ENCODE measurements around the gene PPP1R9A. TPM values are rescaled to one million over a fixed set of nuclear protein-coding genes. Genes with fewer than 3 reads are reported as not detected.

Gene PPP1R9A
- total RNA-seq, 2 experiments from 2014 or later = not detected

DNA sequence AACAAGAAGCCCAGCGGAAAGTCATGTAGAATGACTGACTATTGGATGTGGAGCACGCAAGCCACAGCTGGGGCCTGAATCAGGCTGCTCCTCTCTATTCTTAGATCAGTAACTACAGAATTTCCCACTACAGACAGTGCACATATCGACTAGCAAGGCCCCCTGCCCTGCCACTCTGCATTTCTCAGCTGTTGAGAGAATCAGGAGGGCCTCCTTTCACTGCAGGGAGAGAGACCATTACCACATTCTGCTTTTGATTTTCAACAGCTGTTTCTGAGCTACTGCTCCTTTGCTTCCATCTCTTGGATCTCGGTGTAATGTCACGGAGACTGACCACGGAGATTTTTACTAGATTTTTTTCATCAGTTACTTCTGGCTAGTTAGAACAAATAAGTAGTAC, 343.2 kb downstream of the PPP1R9A start:
- peaks cover 12% of the 10 kb centered on the region for H3K27me3 Mint-ChIP-seq (ENCODE audit: low read depth)
- intact Hi-C loops (cut with micrococcal nuclease) = no loop called here
- H3K4me3 Mint-ChIP-seq = no peak overlapping the region
- H3K4me1 Mint-ChIP-seq (ENCODE audit: low read depth) = no peaks in the 10 kb centered on the region
- no peaks in the 10 kb centered on the region for H3K36me3 Mint-ChIP-seq (ENCODE audit: low read depth)
- CTCF ChIA-PET = no interaction called here
- DNase-seq = no peak
- H3K27ac Mint-ChIP-seq = no peak overlapping the region
- H3K9me3 Mint-ChIP-seq = no peaks in the 10 kb centered on the region

DNA sequence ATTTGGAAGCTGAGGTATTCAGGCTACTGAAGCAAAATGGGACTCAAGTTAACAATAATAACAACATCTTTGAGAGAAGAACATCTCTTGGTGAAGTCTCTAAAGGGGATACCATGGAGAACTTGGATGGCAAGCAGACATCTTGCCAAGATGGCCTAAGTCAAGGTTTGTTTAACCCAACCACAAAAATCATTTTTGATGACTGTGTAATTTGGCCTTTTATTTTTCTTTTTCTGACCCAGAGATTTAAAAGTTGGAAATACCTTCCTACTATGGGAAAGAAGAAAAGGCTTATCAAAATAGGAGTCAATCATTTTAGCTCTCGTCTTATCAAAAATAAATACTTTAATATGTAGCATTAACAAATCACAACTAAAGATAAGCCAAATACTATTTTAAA, 344.6 kb downstream of the PPP1R9A start:
- Mint-ChIP-seq H3K27me3 (ENCODE audit: low read depth) (peaks cover 6% of the 10 kb centered on the region), H3K4me1 (ENCODE audit: low read depth) (no peaks in the 10 kb centered on the region), H3K4me3 (no peak overlapping the region), H3K9me3 (no peaks in the 10 kb centered on the region), H3K36me3 (ENCODE audit: low read depth) (no peaks in the 10 kb centered on the region), H3K27ac (no peak overlapping the region)
- intact Hi-C loops (cut with micrococcal nuclease) = no loop called here
- CTCF ChIA-PET = no interaction called here
- no peak for DNase-seq

- H3K4me1 Mint-ChIP-seq (ENCODE audit: low read depth) = no peaks in the 10 kb centered on the region
- no peaks in the 10 kb centered on the region for H3K36me3 Mint-ChIP-seq (ENCODE audit: low read depth)
- DNase-seq = no peak
- no peaks in the 10 kb centered on the region for H3K9me3 Mint-ChIP-seq
- H3K4me3 Mint-ChIP-seq = no peak overlapping the region
- intact Hi-C loops (cut with micrococcal nuclease) = no loop called here
- H3K27me3 Mint-ChIP-seq (ENCODE audit: low read depth) = peaks cover 6% of the 10 kb centered on the region
- CTCF ChIA-PET = interaction anchor here (1.2 kb wide), 1 partner anchor 370 kb away, joined by 3 read pairs; no protein-coding TSS in a partner anchor
- no peak overlapping the region for H3K27ac Mint-ChIP-seq
Measured at GRCh38 chr7:95253986-95254385, 346.6 kb downstream of the PPP1R9A start.

- Mint-ChIP-seq H3K27me3 (ENCODE audit: low read depth) (peaks cover 6% of the 10 kb centered on the region), H3K36me3 (ENCODE audit: low read depth) (no peaks in the 10 kb centered on the region), H3K27ac (no peak overlapping the region), H3K4me1 (ENCODE audit: low read depth) (no peaks in the 10 kb centered on the region), H3K9me3 (no peaks in the 10 kb centered on the region), H3K4me3 (no peak overlapping the region)
- DNase-seq = no peak
- CTCF ChIA-PET = interaction anchor here (0.7 kb wide), 1 partner anchor 8 kb away, joined by 3 read pairs; no protein-coding TSS in a partner anchor
- intact Hi-C loops (cut with micrococcal nuclease) = no loop called here
Measured at GRCh38 chr7:95255691-95256090, 348.3 kb downstream of the PPP1R9A start.

DNA sequence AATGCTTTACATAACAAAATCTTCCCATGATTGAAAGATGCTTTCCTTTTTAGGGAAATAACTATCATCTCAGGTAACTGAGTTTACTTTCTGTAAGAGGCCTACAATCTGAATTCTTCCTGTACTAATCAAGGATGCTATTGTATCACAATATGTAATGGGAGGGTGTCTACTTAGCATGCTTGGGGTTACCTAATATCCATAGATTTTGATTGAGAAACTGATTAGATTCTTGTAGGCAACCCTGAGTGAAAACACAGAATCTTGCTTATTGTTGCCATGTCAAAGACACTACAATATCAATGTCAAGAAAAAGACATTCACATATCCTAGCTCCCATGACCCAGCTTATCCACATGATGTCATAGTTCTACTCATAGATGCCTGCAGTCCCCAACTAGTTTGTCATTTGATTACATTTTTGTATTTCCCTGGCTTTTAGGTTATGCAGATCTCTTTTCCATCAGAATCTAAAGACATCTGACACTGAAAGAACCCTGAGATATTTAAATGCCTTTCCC, 354.6 kb downstream of the PPP1R9A start:
- Mint-ChIP-seq H3K36me3 (ENCODE audit: low read depth) (no peaks in the 10 kb centered on the region), H3K27me3 (ENCODE audit: low read depth) (peaks cover 5% of the 10 kb centered on the region), H3K4me1 (ENCODE audit: low read depth) (no peaks in the 10 kb centered on the region), H3K27ac (no peak overlapping the region), H3K4me3 (no peak overlapping the region), H3K9me3 (no peaks in the 10 kb centered on the region)
- intact Hi-C loops (cut with micrococcal nuclease) = no loop called here
- CTCF ChIA-PET = no interaction called here
- DNase-seq = no peak

DNA sequence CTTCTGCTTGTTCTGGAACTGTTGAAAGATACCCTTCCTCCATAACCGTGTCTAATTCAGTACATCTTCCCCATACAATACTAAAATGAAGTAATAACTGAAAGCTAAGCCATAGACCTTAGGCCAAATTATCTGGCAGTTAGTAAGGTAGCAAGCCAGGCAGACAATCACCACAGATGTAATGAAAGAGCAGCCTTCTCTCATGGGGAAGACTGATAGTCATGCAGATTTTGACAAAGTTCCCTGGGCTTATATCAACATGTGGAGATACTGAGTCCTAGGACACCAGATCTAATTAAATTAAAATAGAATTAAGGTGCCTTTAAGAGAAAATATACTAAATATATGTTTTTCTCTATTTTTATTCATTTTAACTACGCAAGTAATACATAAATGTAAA, 355.5 kb downstream of the PPP1R9A start:
- no peaks in the 10 kb centered on the region for H3K4me1 Mint-ChIP-seq (ENCODE audit: low read depth)
- no peaks in the 10 kb centered on the region for H3K9me3 Mint-ChIP-seq
- intact Hi-C loops (cut with micrococcal nuclease) = no loop called here
- DNase-seq = no peak
- H3K36me3 Mint-ChIP-seq (ENCODE audit: low read depth) = no peaks in the 10 kb centered on the region
- CTCF ChIA-PET = no interaction called here
- H3K27me3 Mint-ChIP-seq (ENCODE audit: low read depth) = peaks cover 5% of the 10 kb centered on the region
- H3K27ac Mint-ChIP-seq = no peak overlapping the region
- no peak overlapping the region for H3K4me3 Mint-ChIP-seq

DNA sequence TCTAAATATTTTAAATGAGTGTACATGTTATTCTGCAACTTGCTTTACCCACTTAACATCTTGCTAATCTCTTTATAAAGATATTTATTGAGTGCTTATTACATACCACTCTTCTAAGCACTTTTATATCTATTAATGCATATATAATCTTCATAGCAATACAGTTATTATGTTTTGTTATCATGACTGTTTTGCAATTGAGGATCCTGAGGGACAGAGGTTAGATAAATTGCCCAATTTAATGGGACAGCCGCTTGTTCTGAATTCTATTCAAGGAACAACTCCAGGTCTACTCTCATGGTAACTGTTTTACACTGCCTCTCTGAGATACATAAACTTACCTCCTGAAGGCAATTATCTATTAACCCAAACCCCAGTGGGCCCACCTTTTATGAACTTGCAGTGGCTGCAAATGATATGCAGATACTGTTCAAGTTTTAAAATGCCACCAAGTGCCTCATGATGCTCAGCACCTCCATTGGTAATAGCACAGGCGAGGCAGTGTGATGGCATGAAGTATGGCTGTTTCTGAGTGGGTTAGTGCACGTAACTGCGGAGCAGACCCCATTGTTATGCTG, 356.5 kb downstream of the PPP1R9A start:
- DNase-seq = no peak
- Mint-ChIP-seq H3K4me1 (ENCODE audit: low read depth) (no peaks in the 10 kb centered on the region), H3K4me3 (no peak overlapping the region), H3K9me3 (no peaks in the 10 kb centered on the region), H3K36me3 (ENCODE audit: low read depth) (no peaks in the 10 kb centered on the region), H3K27ac (no peak overlapping the region), H3K27me3 (ENCODE audit: low read depth) (peaks cover 5% of the 10 kb centered on the region)
- intact Hi-C loops (cut with micrococcal nuclease) = no loop called here
- CTCF ChIA-PET = no interaction called here

- CTCF ChIA-PET = no interaction called here
- Mint-ChIP-seq H3K27ac (no peak overlapping the region), H3K4me3 (no peak overlapping the region), H3K27me3 (ENCODE audit: low read depth) (peaks cover 5% of the 10 kb centered on the region), H3K9me3 (no peaks in the 10 kb centered on the region), H3K36me3 (ENCODE audit: low read depth) (no peaks in the 10 kb centered on the region), H3K4me1 (ENCODE audit: low read depth) (no peaks in the 10 kb centered on the region)
- DNase-seq = no peak
- intact Hi-C loops (cut with micrococcal nuclease) = no loop called here
Measured at GRCh38 chr7:95264363-95264891, 357.0 kb downstream of the PPP1R9A start.

DNA sequence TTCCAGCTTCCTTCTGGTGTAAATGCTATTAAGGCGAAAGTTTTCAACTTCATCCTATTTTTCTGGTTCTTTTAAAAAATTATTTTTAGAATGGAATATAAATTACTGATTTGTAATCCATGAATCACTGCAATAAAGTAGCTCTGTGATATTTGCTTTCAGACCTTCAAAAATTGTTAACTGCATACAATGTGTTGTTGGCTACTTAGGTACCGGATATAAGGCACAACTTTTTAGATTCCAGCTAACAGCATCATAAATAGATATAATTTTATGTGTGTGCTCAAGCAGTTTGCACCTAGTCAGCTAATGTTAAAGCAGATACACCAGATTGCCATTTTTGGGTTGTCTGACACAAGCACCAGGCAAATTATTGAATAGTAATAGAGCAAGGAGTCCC, 358.2 kb downstream of the PPP1R9A start:
- Mint-ChIP-seq H3K4me3 (no peak overlapping the region), H3K27ac (no peak overlapping the region), H3K9me3 (no peaks in the 10 kb centered on the region), H3K36me3 (ENCODE audit: low read depth) (no peaks in the 10 kb centered on the region), H3K4me1 (ENCODE audit: low read depth) (no peaks in the 10 kb centered on the region), H3K27me3 (ENCODE audit: low read depth) (peaks cover 5% of the 10 kb centered on the region)
- no peak for DNase-seq
- CTCF ChIA-PET = interaction anchor here (0.9 kb wide), 1 partner anchor 60 kb away, joined by 3 read pairs; no protein-coding TSS in a partner anchor
- intact Hi-C loops (cut with micrococcal nuclease) = no loop called here

DNA sequence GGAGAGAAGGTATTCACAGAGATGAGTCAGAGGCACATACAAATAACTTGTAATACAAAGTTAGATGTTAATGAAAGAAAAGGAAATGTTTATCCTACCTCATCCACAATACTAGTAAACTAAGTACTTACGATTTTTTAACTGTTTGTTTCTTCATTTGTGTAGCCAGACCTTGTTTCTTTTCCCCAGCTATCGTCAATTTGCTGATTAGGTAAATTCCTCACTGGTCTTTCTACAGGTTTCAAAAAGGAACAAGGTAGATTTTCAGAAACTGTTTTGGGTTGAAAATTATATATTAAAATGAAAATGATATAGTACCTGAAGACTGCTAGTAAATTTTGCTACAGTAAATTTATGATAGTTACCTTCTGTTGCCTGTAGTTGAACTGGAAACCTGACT, 360.4 kb downstream of the PPP1R9A start:
- CTCF ChIA-PET = no interaction called here
- Mint-ChIP-seq H3K27ac (no peak overlapping the region), H3K4me3 (no peak overlapping the region), H3K27me3 (ENCODE audit: low read depth) (peaks cover 8% of the 10 kb centered on the region), H3K4me1 (ENCODE audit: low read depth) (no peaks in the 10 kb centered on the region), H3K36me3 (ENCODE audit: low read depth) (no peaks in the 10 kb centered on the region), H3K9me3 (no peaks in the 10 kb centered on the region)
- intact Hi-C loops (cut with micrococcal nuclease) = no loop called here
- no peak for DNase-seq

GRCh38 chr7:95269640-95270039, 362.2 kb downstream of the PPP1R9A start:
- intact Hi-C loops (cut with micrococcal nuclease) = no loop called here
- Mint-ChIP-seq H3K4me3 (no peak overlapping the region), H3K9me3 (no peaks in the 10 kb centered on the region), H3K27me3 (ENCODE audit: low read depth) (peaks cover 8% of the 10 kb centered on the region), H3K4me1 (ENCODE audit: low read depth) (no peaks in the 10 kb centered on the region), H3K27ac (no peak overlapping the region), H3K36me3 (ENCODE audit: low read depth) (no peaks in the 10 kb centered on the region)
- DNase-seq = no peak
- CTCF ChIA-PET = interaction anchor here (0.7 kb wide), 1 partner anchor 1471 kb away, joined by 4 read pairs; no protein-coding TSS in a partner anchor

- H3K27me3 Mint-ChIP-seq (ENCODE audit: low read depth) = peaks cover 9% of the 10 kb centered on the region
- no peak for DNase-seq
- CTCF ChIA-PET = no interaction called here
- H3K36me3 Mint-ChIP-seq (ENCODE audit: low read depth) = no peaks in the 10 kb centered on the region
- H3K4me3 Mint-ChIP-seq = no peak overlapping the region
- no peak overlapping the region for H3K27ac Mint-ChIP-seq
- H3K9me3 Mint-ChIP-seq = no peaks in the 10 kb centered on the region
- no peaks in the 10 kb centered on the region for H3K4me1 Mint-ChIP-seq (ENCODE audit: low read depth)
- intact Hi-C loops (cut with micrococcal nuclease) = no loop called here
Measured at GRCh38 chr7:95276114-95276513, 368.7 kb downstream of the PPP1R9A start.

DNA sequence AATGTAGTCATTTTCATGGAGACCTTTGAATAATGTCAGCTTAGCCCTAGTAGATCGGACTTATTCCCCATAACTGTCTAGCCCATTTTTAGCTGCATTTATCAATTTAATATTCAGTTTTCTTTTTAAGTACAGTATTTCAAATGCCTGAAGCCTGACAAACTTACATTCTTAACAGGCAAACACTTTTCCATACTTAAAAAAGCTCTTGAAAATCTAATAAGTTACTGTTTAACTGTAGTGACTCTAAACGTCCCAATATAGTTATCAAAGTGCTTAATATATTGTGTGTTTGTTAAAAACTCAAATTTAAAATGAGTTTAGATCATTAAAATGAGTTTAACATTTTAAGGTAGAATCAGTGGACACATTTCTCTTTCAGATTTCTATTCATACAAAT, 372.0 kb downstream of the PPP1R9A start:
- Mint-ChIP-seq H3K27me3 (ENCODE audit: low read depth) (peaks cover 7% of the 10 kb centered on the region), H3K4me1 (ENCODE audit: low read depth) (no peaks in the 10 kb centered on the region), H3K9me3 (no peaks in the 10 kb centered on the region), H3K27ac (no peak overlapping the region), H3K4me3 (no peak overlapping the region), H3K36me3 (ENCODE audit: low read depth) (no peaks in the 10 kb centered on the region)
- CTCF ChIA-PET = no interaction called here
- intact Hi-C loops (cut with micrococcal nuclease) = no loop called here
- no peak for DNase-seq
